A549 (cell line): ENCODE results near the gene LAMA3.

Source experiments
- HDAC2 ChIP-seq: fragments of 200-600 bp; sonication (generic); IDR thresholded peaks from 2 replicates; pipeline ENCODE4 v1.6.1; 2016
- JUN ChIP-seq, 2 experiments: fragments of >200 bp; sonication (Bioruptor Twin); formaldehyde crosslinking; IDR thresholded peaks; 2 replicates in 1 of 2; 3 replicates in 1 of 2; pipeline ENCODE4 v1.6.1; 2016 to 2017
- POLR2A ChIP-seq: IDR thresholded peaks from 2 replicates; pipeline ENCODE4 v1.6.1; 2012; ENCODE audit warnings: mild to moderate bottlenecking, low read length
- TF ChIP-seq, protein P1 (sequence below): fragments of >200 bp; sonication (Bioruptor Twin); formaldehyde crosslinking; IDR thresholded peaks from 3 replicates; pipeline ENCODE4 v1.5.1; 2016

DNA sequence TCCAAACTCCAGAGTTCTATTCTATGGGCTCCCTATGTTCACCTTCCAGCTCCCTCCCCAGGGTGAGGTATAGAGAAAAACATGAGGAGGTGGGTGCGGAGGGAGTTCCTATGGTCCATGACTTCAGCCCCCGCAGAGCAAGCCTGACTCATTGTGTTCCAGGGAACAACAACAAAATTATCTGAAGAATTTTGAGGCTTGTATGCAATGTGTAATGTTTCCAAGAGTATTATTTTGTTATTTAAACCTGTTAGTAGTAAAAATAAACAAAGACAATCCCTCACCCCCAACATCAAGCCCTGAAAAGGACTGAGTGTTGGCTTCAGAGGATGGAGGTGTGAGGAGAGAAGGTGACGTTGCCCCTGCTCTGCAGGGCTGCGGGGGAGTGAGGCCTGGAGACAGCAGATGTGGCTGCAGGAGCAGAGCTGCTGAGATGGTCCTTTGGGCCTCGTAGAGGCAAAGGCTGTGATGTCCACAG lies 29.0 kb downstream of the LAMA3 start:
- TF ChIP-seq JUN (IDR thresholded peaks at IDR 0.05) (no peak), POLR2A (no peak), HDAC2 (no peak)
- TF ChIP-seq, protein P1, sequence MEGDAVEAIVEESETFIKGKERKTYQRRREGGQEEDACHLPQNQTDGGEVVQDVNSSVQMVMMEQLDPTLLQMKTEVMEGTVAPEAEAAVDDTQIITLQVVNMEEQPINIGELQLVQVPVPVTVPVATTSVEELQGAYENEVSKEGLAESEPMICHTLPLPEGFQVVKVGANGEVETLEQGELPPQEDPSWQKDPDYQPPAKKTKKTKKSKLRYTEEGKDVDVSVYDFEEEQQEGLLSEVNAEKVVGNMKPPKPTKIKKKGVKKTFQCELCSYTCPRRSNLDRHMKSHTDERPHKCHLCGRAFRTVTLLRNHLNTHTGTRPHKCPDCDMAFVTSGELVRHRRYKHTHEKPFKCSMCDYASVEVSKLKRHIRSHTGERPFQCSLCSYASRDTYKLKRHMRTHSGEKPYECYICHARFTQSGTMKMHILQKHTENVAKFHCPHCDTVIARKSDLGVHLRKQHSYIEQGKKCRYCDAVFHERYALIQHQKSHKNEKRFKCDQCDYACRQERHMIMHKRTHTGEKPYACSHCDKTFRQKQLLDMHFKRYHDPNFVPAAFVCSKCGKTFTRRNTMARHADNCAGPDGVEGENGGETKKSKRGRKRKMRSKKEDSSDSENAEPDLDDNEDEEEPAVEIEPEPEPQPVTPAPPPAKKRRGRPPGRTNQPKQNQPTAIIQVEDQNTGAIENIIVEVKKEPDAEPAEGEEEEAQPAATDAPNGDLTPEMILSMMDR = no peak
